Measurements from ENCODE around the gene KCMF1.

- TF ChIP-seq CTCF (IDR thresholded peaks at IDR 0.05): no peak
- TF ChIP-seq POLR2A (IDR thresholded peaks at IDR 0.05): no peak
These were observed 25.9 kb downstream of the KCMF1 start for GRCh38 chr2:84996909-84997308.

Measured in adrenal gland (tissue), 5 donors.